GM18505 (cell line): ENCODE results near the gene ASCC2.

ENCODE experiments used
- ATAC-seq: cut with Tn5 transposase; IDR thresholded peaks from one replicate; pipeline ENCODE4 v1.9.1; 2021; ENCODE audit not compliant: unreplicated experiment
- POLR2A ChIP-seq: IDR thresholded peaks from 4 replicates; pipeline ENCODE4 v1.6.1; 2011; ENCODE audit warnings: borderline replicate concordance; ENCODE audit not compliant: insufficient read depth, insufficient read length; ENCODE audit errors: extremely low read depth

Gene ASCC2

DNA sequence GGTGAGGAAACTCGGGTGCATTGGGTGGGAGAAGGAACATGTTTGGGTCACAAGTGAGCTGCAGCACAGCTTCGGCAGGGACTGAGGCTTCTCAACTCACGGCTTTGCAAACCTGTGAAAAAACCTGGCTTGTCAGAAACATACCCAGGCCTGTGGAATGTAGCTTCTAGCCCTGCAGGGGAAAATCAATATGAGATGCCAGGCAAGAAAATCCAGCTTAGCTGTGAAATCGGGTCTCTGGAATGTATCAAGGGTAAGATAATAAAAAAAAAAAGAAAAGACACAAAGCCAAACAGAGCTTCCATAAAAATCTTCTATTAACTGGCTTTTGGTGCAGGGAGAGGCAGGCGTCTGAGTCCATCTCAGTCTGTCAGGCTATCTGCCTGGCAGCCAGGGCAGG is 42.4 kb downstream of the ASCC2 start:
- no peak for TF ChIP-seq POLR2A

DNA sequence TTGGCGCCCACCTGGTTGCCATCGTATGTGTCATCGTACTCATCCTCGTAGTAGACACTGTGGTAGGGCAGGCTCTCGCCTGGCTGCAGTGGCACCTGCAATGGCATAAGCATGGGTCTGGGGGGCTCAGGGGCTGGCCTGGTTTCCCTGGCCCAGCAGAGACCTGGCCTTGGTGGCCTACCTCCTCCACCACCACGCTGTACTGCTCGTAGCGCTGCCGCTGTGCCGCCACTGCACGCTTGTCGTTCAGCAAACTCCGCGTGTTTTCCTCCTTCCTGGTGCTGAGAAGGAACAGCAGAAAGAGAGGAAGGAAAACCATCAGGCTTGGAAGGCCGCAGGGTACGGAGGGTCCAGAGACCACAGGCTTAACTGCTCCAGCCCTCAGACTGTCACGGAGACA is 44.7 kb downstream of the ASCC2 start:
- no peak for TF ChIP-seq POLR2A
- ATAC-seq, result no peak

More for the DNA sequence above, 42.4 kb downstream of the ASCC2 start:
- ATAC-seq, result no peak

- no peak for ATAC-seq
- TF ChIP-seq POLR2A, result no peak
These were observed 48.0 kb downstream of the ASCC2 start for GRCh38 chr22:29790061-29790460.

GRCh38 chr22:29788339-29789279 is 49.5 kb downstream of the ASCC2 start:
- no peak for TF ChIP-seq POLR2A
- ATAC-seq, result no peak

GRCh38 chr22:29787371-29787980 is 50.6 kb downstream of the ASCC2 start:
- no peak for ATAC-seq
- no peak for TF ChIP-seq POLR2A

GRCh38 chr22:29786031-29786430 is 52.0 kb downstream of the ASCC2 start:
- no peak for ATAC-seq
- TF ChIP-seq POLR2A, result no peak

GRCh38 chr22:29784451-29785361 is 53.4 kb downstream of the ASCC2 start:
- no peak for TF ChIP-seq POLR2A
- ATAC-seq, result no peak

- ATAC-seq, result no peak
- no peak for TF ChIP-seq POLR2A
These were observed 55.8 kb downstream of the ASCC2 start for GRCh38 chr22:29782061-29782845.

- no peak for TF ChIP-seq POLR2A
These were observed 57.1 kb downstream of the ASCC2 start for GRCh38 chr22:29780748-29781676.

GRCh38 chr22:29780220-29780619 is 57.9 kb downstream of the ASCC2 start:
- ATAC-seq, result no peak

More at GRCh38 chr22:29780748-29781676, 57.1 kb downstream of the ASCC2 start:
- no peak for ATAC-seq

DNA sequence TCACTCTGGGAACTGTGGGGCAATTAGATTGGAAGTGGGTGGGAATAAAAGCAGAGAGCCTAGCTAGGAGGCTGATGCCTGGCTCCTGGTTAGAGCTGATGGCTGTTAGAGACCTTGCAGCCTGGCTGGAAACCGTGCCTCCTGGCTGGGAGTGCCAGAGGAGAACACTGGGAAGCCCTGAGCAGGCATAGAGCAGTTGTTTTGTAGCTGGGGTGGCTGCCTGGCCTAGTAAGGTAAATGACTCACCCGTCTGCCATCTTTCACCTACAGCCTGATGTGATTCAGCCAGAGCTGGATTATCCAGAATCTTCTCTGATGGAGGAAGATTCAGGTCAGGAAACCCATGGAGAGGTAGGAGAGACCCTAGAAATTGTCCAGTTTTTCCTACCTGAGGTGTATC is 64.8 kb downstream of the ASCC2 start:
- no peak for TF ChIP-seq POLR2A

More at GRCh38 chr22:29780220-29780619, 57.9 kb downstream of the ASCC2 start:
- TF ChIP-seq POLR2A, result no peak

More for the DNA sequence above, 64.8 kb downstream of the ASCC2 start:
- no peak for ATAC-seq
